Measurements from ENCODE around the gene CHP2. TPM values are rescaled to one million over a fixed set of nuclear protein-coding genes. Genes with fewer than 3 reads are reported as not detected.

CHP2 gene
- total and polyA plus RNA-seq, 2 donors (not counting 3 experiments of a cell fraction or from before 2014, with no cell fraction given): not detected

DNA sequence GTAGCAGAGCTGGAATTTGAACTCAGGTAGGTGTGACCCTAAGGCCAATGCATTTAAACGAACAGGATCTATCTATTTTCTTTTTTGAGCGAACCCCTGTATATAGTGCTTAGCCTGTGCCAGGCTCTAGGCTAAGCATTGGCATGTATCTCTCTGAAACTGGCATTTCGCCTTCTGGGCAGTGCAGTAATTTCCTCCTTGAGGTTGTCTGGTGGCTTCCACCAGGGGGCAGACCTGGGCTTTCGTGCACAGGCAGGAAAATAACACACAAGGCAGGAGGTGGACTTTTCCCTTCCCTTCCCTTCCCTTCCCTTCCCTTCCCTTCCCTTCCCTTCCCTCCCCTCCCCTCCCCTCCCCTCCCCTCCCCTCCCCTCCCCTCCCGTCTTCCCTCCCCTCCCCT lies 46.6 kb downstream of the CHP2 start:
- Histone ChIP-seq H3K9me3 (replicated peaks; ENCODE audit: control insufficient read depth, insufficient read depth, low read length) (no peaks in the 10 kb centered on the region), H3K9ac (replicated peaks; ENCODE audit: extremely low read depth, insufficient read depth, low read length) (no peak overlapping the region), H3K4me3 (replicated peaks in 1 of 3; ENCODE audit: insufficient read depth in 1 of 3, low read depth in 1 of 3, low read length in 3 of 3) (no peak overlapping the region), H3K36me3 (ENCODE audit: control insufficient read depth in 2 of 2, extremely low read depth in 1 of 2, insufficient read depth in 2 of 2, low read length in 2 of 2) (no peaks in the 10 kb centered on the region), H3K27me3 (ENCODE audit: control insufficient read depth in 2 of 2, insufficient read depth in 2 of 2, low read length in 2 of 2) (no peaks in the 10 kb centered on the region), H3K4me2 (ENCODE audit: insufficient read depth, low read length) (no peak overlapping the region), H4K20me1 (replicated peaks; ENCODE audit: control insufficient read depth, extremely low read depth, insufficient read depth, low read length) (no peaks in the 10 kb centered on the region), H3K79me2 (ENCODE audit: control insufficient read depth, insufficient read depth, low read length) (no peaks in the 10 kb centered on the region), H3K9me1 (replicated peaks; ENCODE audit: control insufficient read depth, extremely low read depth, insufficient read depth, low read length) (no peaks in the 10 kb centered on the region), H3K27ac (ENCODE audit: insufficient read depth, low read depth, low read length) (no peak overlapping the region), H2AFZ (ENCODE audit: low read depth, low read length) (no peak overlapping the region), H3K4me1 (ENCODE audit: control insufficient read depth, extremely low read depth, insufficient read depth, low read length) (no peaks in the 10 kb centered on the region)
- dilution Hi-C loops (cut with MboI; ENCODE audit: extremely low pct_ligation_motif_present, low sequenced_read_pairs): no loop called here
- BruUV-seq (replicated peaks): no TSS peak
- DNase-seq (ENCODE audit: low read depth, low spot score) (peak; percentile 57), FAIRE-seq (peak; percentile 81)
- TF ChIP-seq POLR2AphosphoS5 (IDR thresholded peaks at IDR 0.05; ENCODE audit: insufficient read depth, low read depth, low read length): no peak
- no peak for TF ChIP-seq FOS (IDR thresholded peaks at IDR 0.05; ENCODE audit: borderline replicate concordance, insufficient read depth, low read length)
- TF ChIP-seq, protein P1, sequence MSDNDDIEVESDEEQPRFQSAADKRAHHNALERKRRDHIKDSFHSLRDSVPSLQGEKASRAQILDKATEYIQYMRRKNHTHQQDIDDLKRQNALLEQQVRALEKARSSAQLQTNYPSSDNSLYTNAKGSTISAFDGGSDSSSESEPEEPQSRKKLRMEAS (IDR thresholded peaks at IDR 0.05; ENCODE audit: insufficient read depth, insufficient read length): no peak
- TF ChIP-seq, protein P2, sequence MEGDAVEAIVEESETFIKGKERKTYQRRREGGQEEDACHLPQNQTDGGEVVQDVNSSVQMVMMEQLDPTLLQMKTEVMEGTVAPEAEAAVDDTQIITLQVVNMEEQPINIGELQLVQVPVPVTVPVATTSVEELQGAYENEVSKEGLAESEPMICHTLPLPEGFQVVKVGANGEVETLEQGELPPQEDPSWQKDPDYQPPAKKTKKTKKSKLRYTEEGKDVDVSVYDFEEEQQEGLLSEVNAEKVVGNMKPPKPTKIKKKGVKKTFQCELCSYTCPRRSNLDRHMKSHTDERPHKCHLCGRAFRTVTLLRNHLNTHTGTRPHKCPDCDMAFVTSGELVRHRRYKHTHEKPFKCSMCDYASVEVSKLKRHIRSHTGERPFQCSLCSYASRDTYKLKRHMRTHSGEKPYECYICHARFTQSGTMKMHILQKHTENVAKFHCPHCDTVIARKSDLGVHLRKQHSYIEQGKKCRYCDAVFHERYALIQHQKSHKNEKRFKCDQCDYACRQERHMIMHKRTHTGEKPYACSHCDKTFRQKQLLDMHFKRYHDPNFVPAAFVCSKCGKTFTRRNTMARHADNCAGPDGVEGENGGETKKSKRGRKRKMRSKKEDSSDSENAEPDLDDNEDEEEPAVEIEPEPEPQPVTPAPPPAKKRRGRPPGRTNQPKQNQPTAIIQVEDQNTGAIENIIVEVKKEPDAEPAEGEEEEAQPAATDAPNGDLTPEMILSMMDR (IDR thresholded peaks at IDR 0.05; ENCODE audit: extremely low read depth in 1 of 2, insufficient read depth in 1 of 2, low read depth in 1 of 2, low read length in 2 of 2): peak; percentile 59 to 84
- CTCF ChIA-PET: interaction anchor here (0.9 to 13.3 kb wide), 11 partner anchors 27 to 703 kb away, joined by 3 to 133 read pairs (median 4); no protein-coding TSS in a partner anchor
- POLR2A ChIA-PET: no interaction called here
- intact Hi-C loops (cut with micrococcal nuclease): loop anchor here (1.0 kb wide), 3 partner anchors 209 to 703 kb away; no protein-coding TSS in a partner anchor

DNA sequence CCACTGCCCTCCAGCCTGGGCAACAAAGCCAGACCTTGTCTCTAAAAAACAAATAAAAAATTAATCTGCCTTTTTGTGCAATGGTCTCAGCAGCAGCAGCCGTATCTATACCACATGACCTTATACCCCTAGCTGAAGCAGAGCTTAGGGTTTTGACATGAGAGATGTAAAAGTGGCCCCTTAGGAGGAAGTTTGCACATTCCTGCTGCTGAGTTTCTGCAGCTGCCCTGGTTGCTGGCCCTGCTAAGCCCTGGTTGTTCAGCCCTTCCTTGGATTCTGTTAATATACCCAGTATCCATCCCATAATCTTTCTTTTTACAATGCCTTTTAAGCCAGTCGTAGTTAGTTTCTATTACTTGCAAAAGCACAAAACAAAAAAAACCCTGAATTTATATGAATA lies 48.0 kb downstream of the CHP2 start:
- Histone ChIP-seq H3K9me1 (replicated peaks; ENCODE audit: control insufficient read depth, extremely low read depth, insufficient read depth, low read length) (no peaks in the 10 kb centered on the region), H2AFZ (ENCODE audit: low read depth, low read length) (no peak overlapping the region), H4K20me1 (replicated peaks; ENCODE audit: control insufficient read depth, extremely low read depth, insufficient read depth, low read length) (no peaks in the 10 kb centered on the region), H3K9ac (replicated peaks; ENCODE audit: extremely low read depth, insufficient read depth, low read length) (no peak overlapping the region), H3K4me2 (ENCODE audit: insufficient read depth, low read length) (no peak overlapping the region), H3K27me3 (ENCODE audit: control insufficient read depth in 2 of 2, insufficient read depth in 2 of 2, low read length in 2 of 2) (no peaks in the 10 kb centered on the region), H3K9me3 (replicated peaks; ENCODE audit: control insufficient read depth, insufficient read depth, low read length) (no peaks in the 10 kb centered on the region), H3K79me2 (ENCODE audit: control insufficient read depth, insufficient read depth, low read length) (no peaks in the 10 kb centered on the region), H3K36me3 (ENCODE audit: control insufficient read depth in 2 of 2, extremely low read depth in 1 of 2, insufficient read depth in 2 of 2, low read length in 2 of 2) (no peaks in the 10 kb centered on the region), H3K4me1 (ENCODE audit: control insufficient read depth, extremely low read depth, insufficient read depth, low read length) (no peaks in the 10 kb centered on the region), H3K4me3 (replicated peaks in 1 of 3; ENCODE audit: insufficient read depth in 1 of 3, low read depth in 1 of 3, low read length in 3 of 3) (no peak overlapping the region), H3K27ac (ENCODE audit: insufficient read depth, low read depth, low read length) (no peak overlapping the region)
- ChIA-PET CTCF (interaction anchor here (0.7 to 13.3 kb wide), 6 partner anchors 208 to 702 kb away, joined by 3 to 133 read pairs (median 16); no protein-coding TSS in a partner anchor), POLR2A (no interaction called here)
- FAIRE-seq (no peak), DNase-seq (ENCODE audit: low read depth, low spot score) (no peak)
- BruUV-seq (replicated peaks): no TSS peak
- dilution Hi-C loops (cut with MboI; ENCODE audit: extremely low pct_ligation_motif_present, low sequenced_read_pairs): no loop called here
- intact Hi-C loops (cut with micrococcal nuclease): no loop called here
- TF ChIP-seq, protein P1 (IDR thresholded peaks at IDR 0.05; ENCODE audit: insufficient read depth, insufficient read length): no peak
- TF ChIP-seq EZH2 (IDR thresholded peaks at IDR 0.05; ENCODE audit: borderline replicate concordance, low read depth, low read length, severe bottlenecking) (no peak), MYC (IDR thresholded peaks at IDR 0.05; ENCODE audit: low read depth, low read length) (no peak), FOS (IDR thresholded peaks at IDR 0.05; ENCODE audit: borderline replicate concordance, insufficient read depth, low read length) (no peak)

All from endothelial cell of umbilical vein (primary cell).